GM19240 (cell line): ENCODE results near the gene ZNF346.

Source experiments
- DNase-seq: peaks from one replicate; pipeline ENCODE4 v3.0.0; 2011; ENCODE audit warnings: low spot score; ENCODE audit not compliant: insufficient read length

Gene ZNF346

DNA sequence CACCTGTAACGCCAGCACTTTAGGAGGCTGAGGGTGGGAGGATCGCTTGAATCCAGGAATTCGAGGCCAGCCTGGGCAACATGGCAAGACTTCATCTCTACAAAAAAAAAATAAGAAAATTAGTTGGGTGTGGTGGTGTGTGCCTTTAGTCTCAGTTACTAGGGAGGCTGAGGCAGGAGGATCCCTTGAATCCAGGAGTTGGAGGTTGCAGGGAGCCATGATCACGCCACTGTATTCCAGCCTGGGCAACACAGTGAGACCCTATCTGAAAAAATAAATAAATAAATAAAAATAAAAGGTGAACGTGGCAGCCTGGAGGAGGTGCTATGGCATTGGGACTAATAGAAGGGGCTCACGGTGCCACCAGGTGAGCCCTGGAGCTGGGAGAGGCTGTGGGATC lies 71.3 kb downstream of the ZNF346 start:
- no peak for DNase-seq

DNA sequence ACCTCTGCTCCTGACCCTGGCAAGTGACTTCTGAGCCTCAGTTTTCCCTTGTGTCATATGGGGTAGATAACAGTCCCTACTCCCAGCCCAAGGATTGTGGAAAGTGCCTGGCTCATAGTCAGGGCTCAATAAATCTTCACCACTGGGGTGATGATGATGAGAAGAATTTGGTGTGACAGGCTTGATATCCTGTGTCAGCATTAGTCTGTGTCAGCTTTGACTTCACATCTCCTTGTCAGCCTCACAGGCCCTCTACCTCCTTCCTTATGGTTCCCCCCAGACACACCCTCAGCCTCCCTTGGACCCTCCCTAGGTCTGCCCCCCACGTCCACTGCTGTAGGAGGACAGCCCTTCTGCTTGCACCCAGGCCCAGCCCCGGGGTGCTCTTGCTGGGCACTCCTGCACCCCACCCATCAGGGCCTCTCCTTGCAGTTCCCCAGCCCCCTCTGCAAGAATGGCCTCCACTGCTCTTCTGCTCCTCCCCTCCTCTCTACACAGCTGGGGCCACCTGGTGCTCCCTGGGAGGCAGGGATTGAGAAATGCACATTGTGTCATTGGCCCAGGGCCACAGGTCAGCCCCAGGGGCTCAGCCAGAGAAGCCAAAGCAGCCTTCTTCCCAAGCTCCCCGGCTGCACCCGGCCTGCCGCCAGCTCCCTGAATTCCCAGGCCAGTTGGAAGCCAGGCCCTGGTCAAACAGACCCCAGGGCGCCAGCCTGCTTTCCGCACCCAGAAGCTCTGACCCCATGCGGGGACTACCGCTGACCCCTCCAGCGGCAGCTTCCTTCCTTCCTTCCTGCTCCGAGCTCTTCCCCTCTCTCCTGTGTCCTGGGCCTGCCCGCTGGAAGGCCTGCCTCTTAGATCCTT lies 72.0 kb downstream of the ZNF346 start:
- DNase-seq: no peak

DNA sequence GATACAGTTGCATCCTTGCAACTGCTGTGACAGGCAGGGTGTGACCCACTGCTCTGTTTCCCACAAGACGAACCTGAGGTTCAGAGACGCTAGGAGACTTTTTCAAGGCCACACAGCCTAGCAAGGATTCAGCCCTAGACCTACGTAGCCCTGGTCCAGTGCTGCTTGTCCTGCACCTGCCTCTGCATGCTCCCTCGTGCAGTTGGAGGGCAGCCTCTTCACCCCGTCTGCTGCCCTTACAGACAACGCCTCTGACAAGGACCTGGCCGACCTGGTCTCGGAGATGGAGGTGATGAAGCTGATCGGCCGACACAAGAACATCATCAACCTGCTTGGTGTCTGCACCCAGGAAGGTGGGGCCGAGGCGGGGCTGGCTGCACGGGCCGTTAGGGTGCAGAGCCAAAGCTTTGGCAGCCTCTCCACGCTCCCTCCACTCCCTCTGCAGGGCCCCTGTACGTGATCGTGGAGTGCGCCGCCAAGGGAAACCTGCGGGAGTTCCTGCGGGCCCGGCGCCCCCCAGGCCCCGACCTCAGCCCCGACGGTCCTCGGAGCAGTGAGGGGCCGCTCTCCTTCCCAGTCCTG lies 72.7 kb downstream of the ZNF346 start:
- DNase-seq: no peak

DNA sequence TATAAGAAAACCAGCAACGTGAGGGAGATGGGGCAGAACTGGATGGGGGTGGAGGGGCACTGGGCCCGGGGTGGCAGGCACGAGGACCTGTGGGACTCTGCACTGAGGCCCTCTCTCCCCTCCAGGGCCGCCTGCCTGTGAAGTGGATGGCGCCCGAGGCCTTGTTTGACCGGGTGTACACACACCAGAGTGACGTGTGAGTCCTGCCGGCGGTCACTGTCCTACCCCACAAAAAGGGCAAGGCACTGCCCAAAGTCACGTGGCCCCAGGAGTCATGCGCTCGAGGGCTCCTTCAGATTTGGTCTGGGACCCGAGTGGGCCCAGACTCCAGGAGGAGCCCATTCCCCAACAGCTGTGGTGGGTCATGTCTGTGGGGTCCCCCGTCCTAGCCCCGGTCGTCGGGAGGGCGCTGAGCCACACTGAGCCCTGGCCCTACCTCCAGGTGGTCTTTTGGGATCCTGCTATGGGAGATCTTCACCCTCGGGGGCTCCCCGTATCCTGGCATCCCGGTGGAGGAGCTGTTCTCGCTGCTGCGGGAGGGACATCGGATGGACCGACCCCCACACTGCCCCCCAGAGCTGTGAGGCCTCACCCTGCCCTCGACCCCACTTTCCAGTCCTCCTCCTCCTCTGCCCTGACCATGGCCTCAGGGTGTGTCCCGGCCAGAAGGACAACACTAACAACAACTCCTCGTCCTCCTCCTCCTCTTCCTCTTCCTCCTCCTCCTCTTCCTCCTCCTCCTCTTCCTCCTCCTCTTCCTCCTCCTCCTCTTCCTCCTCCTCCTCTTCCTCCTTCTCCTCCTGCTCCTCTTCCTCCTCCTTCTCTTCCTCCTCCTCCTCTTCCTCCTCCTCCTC lies 73.9 kb downstream of the ZNF346 start:
- DNase-seq: no peak

DNA sequence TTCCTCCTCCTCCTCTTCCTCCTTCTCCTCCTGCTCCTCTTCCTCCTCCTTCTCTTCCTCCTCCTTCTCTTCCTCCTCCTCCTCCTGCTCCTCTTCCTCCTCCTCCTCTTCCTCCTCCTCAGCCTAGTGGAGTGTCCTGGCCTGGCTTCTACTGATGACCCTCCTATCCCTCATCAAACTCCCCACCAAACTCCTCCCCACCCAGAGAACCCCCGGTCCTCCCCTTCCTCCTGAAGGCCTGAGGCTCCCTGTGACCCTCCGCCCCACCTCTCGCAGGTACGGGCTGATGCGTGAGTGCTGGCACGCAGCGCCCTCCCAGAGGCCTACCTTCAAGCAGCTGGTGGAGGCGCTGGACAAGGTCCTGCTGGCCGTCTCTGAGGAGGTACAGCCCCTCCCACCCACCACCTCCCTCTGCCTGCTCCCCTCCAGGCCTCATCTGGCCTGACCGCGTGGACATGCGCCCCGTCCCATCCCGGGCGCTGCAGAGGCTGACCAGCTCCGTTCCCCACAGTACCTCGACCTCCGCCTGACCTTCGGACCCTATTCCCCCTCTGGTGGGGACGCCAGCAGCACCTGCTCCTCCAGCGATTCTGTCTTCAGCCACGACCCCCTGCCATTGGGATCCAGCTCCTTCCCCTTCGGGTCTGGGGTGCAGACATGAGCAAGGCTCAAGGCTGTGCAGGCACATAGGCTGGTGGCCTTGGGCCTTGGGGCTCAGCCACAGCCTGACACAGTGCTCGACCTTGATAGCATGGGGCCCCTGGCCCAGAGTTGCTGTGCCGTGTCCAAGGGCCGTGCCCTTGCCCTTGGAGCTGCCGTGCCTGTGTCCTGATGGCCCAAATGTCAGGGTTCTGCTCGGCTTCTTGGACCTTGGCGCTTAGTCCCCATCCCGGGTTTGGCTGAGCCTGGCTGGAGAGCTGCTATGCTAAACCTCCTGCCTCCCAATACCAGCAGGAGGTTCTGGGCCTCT lies 74.8 kb downstream of the ZNF346 start:
- DNase-seq: no peak

DNA sequence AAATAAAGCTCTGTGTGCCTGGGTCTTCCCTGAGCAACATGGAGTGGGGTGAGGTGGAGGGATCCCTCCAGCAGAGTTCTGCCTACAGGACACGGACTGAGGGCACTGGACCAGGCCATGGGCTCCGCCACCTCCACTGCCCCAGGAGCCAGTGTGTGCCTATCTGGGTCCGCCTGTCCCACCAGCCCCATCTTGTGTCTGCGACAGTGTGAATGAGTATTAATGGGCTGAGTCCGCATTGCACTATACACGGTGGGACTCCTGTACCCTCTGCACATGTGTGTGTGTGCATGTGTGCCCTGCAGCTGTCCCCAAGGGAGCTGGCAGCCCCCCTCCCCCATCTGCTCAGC lies 75.6 kb downstream of the ZNF346 start:
- no peak for DNase-seq

DNA sequence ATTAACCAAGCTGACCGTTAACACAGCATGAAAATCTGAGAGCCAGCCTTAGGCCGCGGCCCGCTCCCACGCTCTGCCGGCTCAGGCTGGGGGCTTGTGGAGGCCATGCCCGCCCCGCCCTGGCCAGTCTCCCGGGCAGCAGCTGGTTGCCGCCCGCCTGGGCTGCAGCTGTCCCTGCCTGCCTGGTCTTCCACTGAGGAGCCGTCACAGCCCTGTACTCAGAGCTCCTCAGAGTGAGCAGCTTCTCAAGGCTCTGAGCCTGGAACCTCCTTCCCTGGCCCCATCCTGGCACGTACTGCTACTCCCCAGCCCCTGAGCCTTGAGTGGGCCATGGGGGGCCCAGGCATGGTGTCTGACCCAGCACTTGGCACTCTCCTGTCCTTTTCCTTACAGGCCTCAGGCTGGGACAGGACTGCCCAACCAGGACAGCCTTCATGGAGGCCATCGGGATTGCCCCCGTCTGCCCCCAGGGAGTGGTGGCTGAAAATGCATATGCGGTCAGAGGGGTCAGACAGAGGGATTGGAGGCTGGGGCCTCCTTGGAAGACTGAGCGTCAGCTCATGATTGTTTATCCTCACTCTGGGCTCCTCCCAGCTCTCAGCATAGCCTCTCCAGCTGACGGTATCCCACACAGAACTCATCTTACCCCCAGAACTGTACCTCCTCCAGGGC lies 76.1 kb downstream of the ZNF346 start:
- DNase-seq: no peak

DNA sequence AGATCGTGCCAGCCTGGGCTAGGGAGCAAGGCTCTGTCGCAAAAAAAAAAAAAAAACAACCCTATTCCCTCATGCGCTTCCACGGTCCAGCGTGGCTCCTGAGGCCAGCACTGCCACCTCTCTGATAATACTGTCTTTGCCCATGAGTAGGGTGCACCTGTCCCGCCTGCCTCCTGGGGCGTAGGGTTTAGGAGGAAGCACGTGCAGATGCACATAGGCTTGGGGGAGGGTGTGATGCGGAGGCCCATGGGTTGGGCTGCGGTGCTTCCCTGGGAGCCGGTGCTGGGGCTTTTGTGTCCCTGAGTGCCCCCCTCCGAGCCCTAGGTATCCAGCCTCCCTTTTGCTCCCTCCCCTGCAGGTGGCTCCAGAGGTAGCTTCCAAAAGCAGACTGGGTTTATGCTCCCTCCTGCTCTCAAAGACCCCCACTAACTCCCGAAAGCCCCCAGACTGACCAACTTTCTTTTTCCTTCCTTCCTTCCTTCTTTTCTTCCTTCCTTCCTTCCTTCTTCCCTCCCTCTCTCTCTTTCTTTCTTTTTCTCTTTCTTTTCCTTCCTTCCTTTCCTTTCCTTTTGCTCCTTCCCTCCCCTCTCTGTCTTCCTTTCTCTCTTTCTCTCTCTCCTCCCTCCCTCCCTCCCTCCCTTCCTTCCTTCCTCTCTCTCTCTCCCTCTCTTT lies 77.1 kb downstream of the ZNF346 start:
- DNase-seq: no peak

DNA sequence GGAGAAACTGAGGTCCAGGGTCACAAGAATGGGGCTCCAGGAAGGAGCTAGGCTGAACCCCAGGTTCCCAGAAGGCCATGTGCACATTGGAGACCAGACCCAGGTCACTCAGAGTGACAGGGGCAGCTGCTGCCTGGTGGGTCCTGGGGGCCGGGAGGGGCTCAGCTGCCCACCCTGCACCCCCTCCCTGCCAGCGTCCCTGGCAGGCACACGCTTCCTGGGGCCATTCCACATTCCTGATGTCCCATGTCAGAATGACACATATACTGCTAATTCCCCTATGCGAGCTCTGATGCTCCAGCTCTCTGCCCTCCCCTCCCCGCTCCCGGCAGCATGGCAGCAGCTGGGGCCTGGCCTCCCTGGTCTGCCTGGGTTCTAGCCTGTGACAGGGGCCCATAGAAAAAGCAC lies 78.2 kb downstream of the ZNF346 start:
- no peak for DNase-seq

DNA sequence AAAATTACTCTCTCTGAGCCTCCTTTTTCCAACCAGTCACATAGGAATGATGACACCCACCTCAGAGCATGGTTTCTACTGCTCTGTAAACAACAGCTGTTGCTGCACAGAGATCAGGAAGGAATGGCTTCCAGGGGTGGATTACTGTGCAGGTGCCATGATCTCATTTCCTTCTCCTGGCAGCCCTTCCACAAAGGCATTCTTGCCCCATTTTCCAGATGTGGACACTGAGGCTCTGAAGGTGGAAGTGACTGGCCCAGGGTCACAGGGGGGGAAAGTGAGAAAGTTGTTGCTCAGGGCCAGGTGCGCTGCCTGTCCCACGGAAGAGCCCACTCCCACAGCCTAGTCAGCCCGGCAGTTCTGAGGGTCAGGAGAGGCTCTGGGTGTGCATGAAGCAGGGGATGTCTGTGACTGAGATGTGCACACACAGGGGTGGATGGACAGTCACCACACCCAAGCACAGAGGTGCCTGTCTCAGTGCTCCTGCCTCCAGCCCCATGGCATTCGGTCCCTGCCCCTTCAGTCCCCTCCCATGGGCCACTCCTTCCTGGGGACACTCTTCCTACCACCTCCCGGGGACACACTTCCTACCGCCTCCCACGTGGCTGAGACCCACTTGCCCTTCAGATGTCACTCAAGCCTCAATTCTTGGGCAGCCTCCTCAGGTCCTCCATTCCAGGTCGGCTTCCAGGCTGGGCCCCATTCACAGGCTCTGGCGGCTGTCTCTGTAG lies 81.2 kb downstream of the ZNF346 start:
- no peak for DNase-seq

DNA sequence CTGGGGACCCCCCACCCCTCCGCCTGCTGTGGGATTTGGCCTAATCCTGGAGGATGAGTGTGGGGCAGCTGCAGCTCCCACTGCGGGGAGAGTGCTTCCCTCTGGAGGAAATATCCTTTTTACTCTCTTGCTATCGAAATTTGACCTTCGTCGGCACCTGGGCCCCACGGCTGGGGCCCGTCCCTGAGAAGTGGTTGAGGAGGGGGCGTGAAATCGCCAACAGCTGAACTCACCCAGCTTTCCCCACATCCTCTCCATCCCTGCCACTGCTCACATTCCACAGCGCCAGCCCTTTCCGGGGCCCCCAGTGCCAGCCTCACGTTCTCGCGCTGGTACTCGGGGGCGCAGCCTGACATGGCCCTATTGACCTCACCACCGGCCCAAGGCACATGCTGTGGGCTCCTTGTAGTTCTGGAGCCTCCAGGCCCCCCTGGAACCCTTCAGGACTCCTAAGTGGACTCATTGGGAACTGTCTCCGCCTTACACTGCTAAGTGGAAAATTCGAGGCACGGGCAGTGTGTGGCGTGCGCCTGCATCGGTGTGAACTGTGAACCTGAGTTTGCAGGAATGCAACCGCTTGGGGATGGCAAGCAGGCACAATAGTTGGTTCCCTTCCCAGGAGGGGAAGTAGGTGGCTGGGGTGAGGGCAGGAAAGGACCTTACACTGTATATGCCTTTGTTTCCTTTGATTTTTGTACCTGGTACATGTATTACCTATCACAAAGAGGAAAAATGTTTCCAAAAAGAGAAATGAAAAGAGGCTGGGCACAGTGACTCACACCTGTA lies 83.4 kb downstream of the ZNF346 start:
- DNase-seq: no peak

DNA sequence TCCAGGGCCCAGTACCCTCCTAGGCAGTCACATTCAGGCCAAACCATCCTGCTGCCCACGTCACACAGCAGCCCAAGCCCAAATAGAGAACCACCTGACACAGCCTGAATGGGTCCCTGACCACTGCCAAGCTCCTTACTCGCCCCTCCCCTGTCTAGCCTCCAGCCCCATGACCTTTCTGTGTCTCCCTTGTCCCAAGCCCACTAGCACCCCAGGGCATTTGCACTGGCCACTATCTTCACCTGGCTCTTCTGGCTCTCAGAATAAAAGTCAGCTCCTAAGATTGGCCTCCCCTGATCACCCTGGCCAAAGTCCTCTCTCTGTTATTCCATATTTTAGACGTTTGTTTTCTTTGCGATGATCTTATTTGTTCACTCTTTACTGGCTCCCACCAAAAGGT lies 84.7 kb downstream of the ZNF346 start:
- no peak for DNase-seq

DNA sequence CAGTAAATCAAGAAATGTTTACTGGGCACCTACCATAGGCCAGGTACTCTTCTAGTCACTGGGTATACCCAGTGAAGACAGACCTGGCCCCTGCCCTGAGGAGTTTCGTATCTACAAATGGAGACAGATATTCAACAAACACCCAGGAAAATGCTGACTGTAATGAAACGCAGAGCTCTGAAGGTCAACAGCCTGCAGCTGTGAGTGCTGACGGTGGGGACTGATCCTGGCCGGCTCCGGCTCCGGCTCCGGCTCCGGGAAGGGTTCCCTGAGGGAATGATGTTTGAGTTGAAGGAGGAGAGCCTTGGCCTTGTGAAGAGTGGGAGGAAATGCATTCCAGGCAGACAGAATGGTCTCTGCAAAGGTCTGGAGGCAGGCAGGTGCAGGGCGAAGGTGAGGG lies 87.3 kb downstream of the ZNF346 start:
- DNase-seq: no peak

DNA sequence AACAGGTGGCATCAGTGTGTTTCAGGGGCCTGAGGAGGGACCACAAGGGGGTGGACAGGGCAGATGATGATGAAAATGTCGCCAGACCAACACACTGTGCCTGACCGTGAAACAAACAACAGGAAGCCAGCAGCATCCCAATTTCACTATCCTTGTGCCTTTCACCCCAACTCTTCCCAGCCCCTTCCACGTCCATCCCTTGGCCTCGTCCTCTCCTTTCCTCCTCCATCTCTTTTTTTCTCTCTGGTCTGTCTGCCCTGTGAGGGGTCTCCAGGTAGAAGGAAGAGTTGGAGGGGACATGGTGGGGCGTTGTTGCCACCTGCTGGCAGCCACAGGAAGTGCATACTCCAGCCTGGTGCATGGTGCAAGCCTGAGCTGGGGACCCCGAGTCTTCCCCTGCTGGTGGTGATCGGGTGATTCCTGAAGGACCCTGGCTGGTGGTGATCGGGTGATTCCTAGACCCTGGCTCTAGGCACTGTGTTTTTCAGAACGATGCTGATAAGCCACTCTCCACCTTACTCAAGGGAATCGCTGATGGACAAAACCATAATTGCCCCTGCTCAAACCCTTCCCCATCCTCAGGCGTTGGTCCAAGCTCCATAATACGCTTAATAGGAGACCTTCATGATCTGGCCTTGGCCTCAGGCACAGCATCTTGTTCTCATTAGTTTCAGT lies 89.4 kb downstream of the ZNF346 start:
- peak; percentile 77 for DNase-seq

DNA sequence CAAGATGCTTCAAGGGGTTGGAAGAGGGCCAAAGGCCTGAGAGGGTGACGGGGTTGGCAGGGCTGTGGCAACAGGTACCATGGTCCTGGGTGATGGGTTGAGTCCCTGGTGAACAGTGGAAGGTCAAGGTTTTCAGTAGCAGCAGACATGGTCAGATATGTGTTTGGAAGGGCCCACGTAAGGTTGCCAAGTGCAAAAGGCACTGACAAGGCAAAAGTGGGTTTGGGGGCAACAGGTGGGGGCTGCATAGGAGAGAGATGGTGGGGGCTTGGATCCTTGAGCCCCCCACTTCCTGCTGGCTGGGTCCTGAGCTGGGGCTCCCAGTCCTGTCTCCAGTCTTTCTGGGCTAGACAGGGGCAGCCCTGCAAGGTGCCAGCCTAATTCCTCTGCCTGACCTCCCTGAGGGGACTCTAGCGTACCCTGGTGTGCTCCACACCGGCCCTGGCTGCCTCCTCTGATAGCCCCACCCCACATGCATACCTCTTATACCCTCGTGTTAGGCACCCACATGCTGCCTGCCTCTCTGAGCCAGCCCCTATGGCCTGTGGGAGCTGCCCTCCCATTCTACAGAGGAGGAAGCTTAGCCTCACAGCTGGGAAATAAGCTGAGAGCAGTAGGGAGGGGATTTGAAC lies 90.2 kb downstream of the ZNF346 start:
- DNase-seq: no peak

DNA sequence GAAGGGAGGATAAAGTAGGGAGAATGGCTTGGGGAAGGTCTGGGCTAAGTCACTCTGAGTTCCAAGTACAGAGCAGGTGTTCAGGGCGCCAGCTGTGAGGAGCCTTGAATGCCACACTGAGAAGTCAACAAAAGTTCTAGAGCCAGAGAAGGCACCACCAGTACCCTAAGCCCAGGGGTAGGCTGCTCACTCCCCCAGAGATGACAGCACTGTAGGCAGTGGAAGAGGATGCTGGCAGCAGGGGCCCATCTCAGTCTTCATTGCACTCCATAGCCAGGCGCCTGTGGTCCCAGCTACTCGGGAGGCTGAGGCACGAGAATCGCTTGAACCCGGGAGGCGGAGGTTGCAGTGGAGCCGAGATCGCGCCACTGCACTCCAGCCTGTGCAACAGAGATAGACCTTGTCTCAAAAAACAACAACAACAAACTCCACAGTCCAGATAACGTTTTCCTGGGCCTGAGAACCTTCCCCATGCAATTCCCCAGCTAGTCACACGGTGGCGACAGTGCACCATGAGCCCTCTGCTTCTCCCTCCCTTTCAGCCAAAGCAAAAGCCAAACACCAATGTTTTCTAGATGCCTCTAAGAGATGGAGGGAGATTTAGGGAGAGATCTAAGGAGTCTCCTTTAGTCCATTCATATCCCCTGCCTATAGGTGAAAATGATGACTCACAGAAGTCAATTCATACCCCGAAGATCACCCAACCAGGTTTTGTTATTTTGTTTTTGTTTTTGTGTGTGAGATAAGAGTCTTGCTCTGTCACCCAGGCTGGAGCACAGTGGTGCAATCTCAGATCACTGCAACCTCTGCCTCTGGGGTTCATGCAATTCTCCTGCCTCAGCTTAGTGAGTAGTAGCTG lies 91.3 kb downstream of the ZNF346 start:
- DNase-seq: peak; percentile 95
